ENCODE data around the gene KATNBL1.
"Not testable (repeated sequence)": the region's sequence is repeated elsewhere in the genome, so short reads cannot be mapped to it uniquely, and the experiment has no call there.

DNA sequence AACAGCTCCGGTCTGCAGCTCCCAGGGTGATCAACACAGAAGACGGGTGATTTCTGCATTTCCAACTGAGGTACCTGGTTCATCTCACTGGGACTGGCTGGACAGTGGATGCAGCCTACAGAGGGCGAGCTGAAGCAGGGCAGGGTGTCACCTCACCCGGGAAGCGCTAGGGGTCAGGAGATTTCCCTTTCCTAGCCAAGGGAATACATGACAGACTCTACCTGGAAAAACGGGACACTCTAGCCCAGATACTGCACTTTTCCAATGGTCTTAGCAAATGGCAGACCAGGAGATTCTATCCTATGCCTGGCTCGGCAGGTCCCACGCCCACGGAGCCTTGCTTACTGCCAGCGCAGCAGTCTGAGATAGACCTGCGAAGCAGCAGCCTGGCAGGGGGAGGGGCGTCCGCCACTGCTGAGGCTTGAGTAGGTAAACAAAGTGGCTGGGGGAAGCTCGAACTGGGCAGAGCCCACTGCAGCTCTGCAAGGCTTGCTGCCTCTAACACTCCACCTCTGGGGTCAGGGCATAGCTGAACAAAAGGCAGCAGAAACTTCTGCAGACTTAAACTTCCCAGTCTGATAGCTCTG is 43.8 kb downstream of the KATNBL1 start:
- TF ChIP-seq, protein P1, sequence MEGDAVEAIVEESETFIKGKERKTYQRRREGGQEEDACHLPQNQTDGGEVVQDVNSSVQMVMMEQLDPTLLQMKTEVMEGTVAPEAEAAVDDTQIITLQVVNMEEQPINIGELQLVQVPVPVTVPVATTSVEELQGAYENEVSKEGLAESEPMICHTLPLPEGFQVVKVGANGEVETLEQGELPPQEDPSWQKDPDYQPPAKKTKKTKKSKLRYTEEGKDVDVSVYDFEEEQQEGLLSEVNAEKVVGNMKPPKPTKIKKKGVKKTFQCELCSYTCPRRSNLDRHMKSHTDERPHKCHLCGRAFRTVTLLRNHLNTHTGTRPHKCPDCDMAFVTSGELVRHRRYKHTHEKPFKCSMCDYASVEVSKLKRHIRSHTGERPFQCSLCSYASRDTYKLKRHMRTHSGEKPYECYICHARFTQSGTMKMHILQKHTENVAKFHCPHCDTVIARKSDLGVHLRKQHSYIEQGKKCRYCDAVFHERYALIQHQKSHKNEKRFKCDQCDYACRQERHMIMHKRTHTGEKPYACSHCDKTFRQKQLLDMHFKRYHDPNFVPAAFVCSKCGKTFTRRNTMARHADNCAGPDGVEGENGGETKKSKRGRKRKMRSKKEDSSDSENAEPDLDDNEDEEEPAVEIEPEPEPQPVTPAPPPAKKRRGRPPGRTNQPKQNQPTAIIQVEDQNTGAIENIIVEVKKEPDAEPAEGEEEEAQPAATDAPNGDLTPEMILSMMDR (IDR thresholded peaks at IDR 0.05), result not testable (repeated sequence)
- TF ChIP-seq EP300, POLR2A, POLR2AphosphoS5 (IDR thresholded peaks at IDR 0.05): not testable (repeated sequence)
